Liver (tissue), 9 donors: Measurements from ENCODE around the gene TMEM233. TPM values are rescaled to one million over a fixed set of nuclear protein-coding genes. Genes with fewer than 3 reads are reported as not detected.

ENCODE experiments used
- DNase-seq: peaks from one replicate; pipeline ENCODE4 v3.0.0-alpha.2; 2017; ENCODE audit warnings: low spot score
- H3K27ac ChIP-seq, 2 donors: one replicate each; pipeline ENCODE4 v1.7.0; 2013; ENCODE audit warnings: inconsistent platforms in 2 of 2, low read length in 2 of 2, control low read depth in 1 of 2, low read depth in 1 of 2, mild to moderate bottlenecking in 1 of 2
- H3K27me3 ChIP-seq, 4 donors: one replicate each; pipeline versions ENCODE4 v1.6.1 to v1.7.0; 2013; ENCODE audit warnings: low read length in 3 of 4, inconsistent platforms in 1 of 4, mild to moderate bottlenecking in 1 of 4, moderate library complexity in 1 of 4; ENCODE audit not compliant: control insufficient read depth in 4 of 4, insufficient read depth in 4 of 4
- H3K36me3 ChIP-seq, 4 donors: one replicate each; pipeline versions ENCODE4 v1.6.1 to v1.7.0; 2013; ENCODE audit warnings: low read length in 3 of 4, mild to moderate bottlenecking in 3 of 4, low read depth in 1 of 4, moderate library complexity in 1 of 4; ENCODE audit not compliant: control insufficient read depth in 4 of 4, insufficient read depth in 3 of 4
- H3K4me1 ChIP-seq, 4 donors: one replicate each; pipeline versions ENCODE4 v1.6.1 to v1.7.0; 2013; ENCODE audit warnings: low read length in 3 of 4, mild to moderate bottlenecking in 3 of 4, moderate library complexity in 1 of 4; ENCODE audit not compliant: control insufficient read depth in 4 of 4, insufficient read depth in 4 of 4
- H3K4me3 ChIP-seq, 3 donors: one replicate each; pipeline versions ENCODE4 v1.6.1 to v1.7.0; 2013; ENCODE audit warnings: low read length in 3 of 3, control low read depth in 1 of 3, low read depth in 1 of 3, mild to moderate bottlenecking in 1 of 3
- H3K9ac ChIP-seq, 2 donors: one replicate each; pipeline ENCODE4 v1.7.0; 2013; ENCODE audit warnings: low read length in 2 of 2, mild to moderate bottlenecking in 2 of 2, moderate library complexity in 2 of 2, control low read depth in 1 of 2, low read depth in 1 of 2
- H3K9me3 ChIP-seq, 4 donors: one replicate each; pipeline versions ENCODE4 v1.6.1 to v1.7.0; 2013; ENCODE audit warnings: low read length in 3 of 4; ENCODE audit not compliant: control insufficient read depth in 4 of 4
- EGR1 ChIP-seq, 2 donors: IDR thresholded peaks; 2 replicates each; pipeline ENCODE4 v1.6.1; 2016 to 2018; ENCODE audit warnings: antibody characterized with exemption in 2 of 2, low read depth in 2 of 2
- FOXA2 ChIP-seq: IDR thresholded peaks from 2 replicates; pipeline ENCODE4 v1.6.1; 2016; ENCODE audit warnings: antibody characterized with exemption
- GABPA ChIP-seq, 2 donors: IDR thresholded peaks in 1 of 2; conservative IDR thresholded peaks in 1 of 2; 2 replicates each; pipeline ENCODE4 v1.6.1; 2016; ENCODE audit warnings: antibody characterized with exemption in 2 of 2, mild to moderate bottlenecking in 1 of 2, moderate library complexity in 1 of 2
- HNF4A ChIP-seq, 2 donors: conservative IDR thresholded peaks; 2 replicates each; pipeline ENCODE4 v1.6.1; 2016; ENCODE audit warnings: antibody characterized with exemption in 2 of 2, mild to moderate bottlenecking in 2 of 2
- HNF4G ChIP-seq: IDR thresholded peaks from 2 replicates; pipeline ENCODE4 v1.6.1; 2016; ENCODE audit warnings: antibody characterized with exemption
- JUND ChIP-seq, 2 donors: IDR thresholded peaks; 2 replicates each; pipeline ENCODE4 v1.6.1; 2016; ENCODE audit warnings: antibody characterized with exemption in 2 of 2
- MAX ChIP-seq: IDR thresholded peaks from 2 replicates; pipeline ENCODE4 v1.6.1; 2016; ENCODE audit warnings: antibody characterized with exemption
- NR2F2 ChIP-seq: IDR thresholded peaks from 2 replicates; pipeline ENCODE4 v1.6.1; 2016; ENCODE audit warnings: antibody characterized with exemption
- RAD21 ChIP-seq, 2 donors: IDR thresholded peaks; 2 replicates each; pipeline ENCODE4 v1.6.1; 2016; ENCODE audit warnings: antibody characterized with exemption in 2 of 2, mild to moderate bottlenecking in 2 of 2
- RXRA ChIP-seq, 2 donors: IDR thresholded peaks; 2 replicates each; pipeline ENCODE4 v1.6.1; 2017 to 2018; ENCODE audit warnings: antibody characterized with exemption in 2 of 2, mild to moderate bottlenecking in 1 of 2
- SP1 ChIP-seq: IDR thresholded peaks from 2 replicates; pipeline ENCODE4 v1.6.1; 2018; ENCODE audit warnings: antibody characterized with exemption, mild to moderate bottlenecking
- TAF1 ChIP-seq: conservative IDR thresholded peaks from 2 replicates; pipeline ENCODE4 v1.6.1; 2016; ENCODE audit warnings: antibody characterized with exemption, mild to moderate bottlenecking
- YY1 ChIP-seq: IDR thresholded peaks from 2 replicates; pipeline ENCODE4 v1.6.1; 2016; ENCODE audit warnings: antibody characterized with exemption, mild to moderate bottlenecking
- WGBS: extraction: QIAGEN DNeasy Blood & Tissue Kit; methylation state at CpG from one replicate; pipeline ENCODE4 v1.1.7; 2013; 5-methylcytosine and 5-hydroxymethylcytosine counted together
- polyA plus RNA-seq, 2 donors: library from polyadenylated mRNA; stranded (reverse) in 1 of 2; unstranded in 1 of 2; fragments of 200-250 nt in 1 of 2; fragments of >200 nt in 1 of 2; fragmentation: Nextera tagmentation in 1 of 2; extraction: Ambion mirVana in 1 of 2; gene quantifications; one replicate each; pipeline versions ENCODE4 v1.2.1 to v1.2.3, GENCODE V29; 2013 to 2015
- total RNA-seq, 2 donors: library from RNA; depleted of rRNA; stranded (reverse); fragments of >200 nt; gene quantifications; one replicate each; pipeline ENCODE4 v1.2.3, GENCODE V29; 2014
- TF ChIP-seq, protein P1 (sequence below): IDR thresholded peaks from 2 replicates; pipeline ENCODE4 v1.6.1; 2016; ENCODE audit warnings: antibody characterized with exemption, mild to moderate bottlenecking
- TF ChIP-seq, protein P2 (sequence below): fragments of 150-350 bp; IDR thresholded peaks from 2 replicates; pipeline ENCODE4 v1.5.1; 2017; ENCODE audit warnings: improper control_type of control experiment, low read depth, low read length; ENCODE audit not compliant: missing input control
- TF ChIP-seq, protein P3 (sequence below): IDR thresholded peaks from 2 replicates; pipeline ENCODE4 v1.6.1; 2016; ENCODE audit warnings: antibody characterized with exemption
- donor health status: healthy.
- donor health status: healthy.
- donor health status: healthy.
- donor health status: healthy.
- donor health status: healthy.

Gene TMEM233
- total and polyA plus RNA-seq, 4 donors: 0.05 to 0.17 (median 0.09) TPM

GRCh38 chr12:119689935-119690500 is 96.4 kb downstream of the TMEM233 start:
- Histone ChIP-seq H3K9ac (no peak overlapping the region), H3K4me1 (peaks cover 8 to 26% (median 10%) of the 10 kb centered on the region in 4 donors), H3K27ac (no peak overlapping the region), H3K4me3 (no peak overlapping the region), H3K9me3 (no peaks in the 10 kb centered on the region), H3K27me3 (no peaks in the 10 kb centered on the region), H3K36me3 (no peaks in the 10 kb centered on the region)
- WGBS: 98% methylated on average over 38 of the region's 38 CpGs
- no peak for TF ChIP-seq GABPA (IDR thresholded peaks at IDR 0.05 in 1 of 2, conservative IDR thresholded peaks at IDR 0.05 in 1 of 2)
- no peak for TF ChIP-seq TAF1
- no peak for TF ChIP-seq NR2F2
- TF ChIP-seq, protein P1, sequence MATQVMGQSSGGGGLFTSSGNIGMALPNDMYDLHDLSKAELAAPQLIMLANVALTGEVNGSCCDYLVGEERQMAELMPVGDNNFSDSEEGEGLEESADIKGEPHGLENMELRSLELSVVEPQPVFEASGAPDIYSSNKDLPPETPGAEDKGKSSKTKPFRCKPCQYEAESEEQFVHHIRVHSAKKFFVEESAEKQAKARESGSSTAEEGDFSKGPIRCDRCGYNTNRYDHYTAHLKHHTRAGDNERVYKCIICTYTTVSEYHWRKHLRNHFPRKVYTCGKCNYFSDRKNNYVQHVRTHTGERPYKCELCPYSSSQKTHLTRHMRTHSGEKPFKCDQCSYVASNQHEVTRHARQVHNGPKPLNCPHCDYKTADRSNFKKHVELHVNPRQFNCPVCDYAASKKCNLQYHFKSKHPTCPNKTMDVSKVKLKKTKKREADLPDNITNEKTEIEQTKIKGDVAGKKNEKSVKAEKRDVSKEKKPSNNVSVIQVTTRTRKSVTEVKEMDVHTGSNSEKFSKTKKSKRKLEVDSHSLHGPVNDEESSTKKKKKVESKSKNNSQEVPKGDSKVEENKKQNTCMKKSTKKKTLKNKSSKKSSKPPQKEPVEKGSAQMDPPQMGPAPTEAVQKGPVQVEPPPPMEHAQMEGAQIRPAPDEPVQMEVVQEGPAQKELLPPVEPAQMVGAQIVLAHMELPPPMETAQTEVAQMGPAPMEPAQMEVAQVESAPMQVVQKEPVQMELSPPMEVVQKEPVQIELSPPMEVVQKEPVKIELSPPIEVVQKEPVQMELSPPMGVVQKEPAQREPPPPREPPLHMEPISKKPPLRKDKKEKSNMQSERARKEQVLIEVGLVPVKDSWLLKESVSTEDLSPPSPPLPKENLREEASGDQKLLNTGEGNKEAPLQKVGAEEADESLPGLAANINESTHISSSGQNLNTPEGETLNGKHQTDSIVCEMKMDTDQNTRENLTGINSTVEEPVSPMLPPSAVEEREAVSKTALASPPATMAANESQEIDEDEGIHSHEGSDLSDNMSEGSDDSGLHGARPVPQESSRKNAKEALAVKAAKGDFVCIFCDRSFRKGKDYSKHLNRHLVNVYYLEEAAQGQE: no peak
- TF ChIP-seq, protein P2, sequence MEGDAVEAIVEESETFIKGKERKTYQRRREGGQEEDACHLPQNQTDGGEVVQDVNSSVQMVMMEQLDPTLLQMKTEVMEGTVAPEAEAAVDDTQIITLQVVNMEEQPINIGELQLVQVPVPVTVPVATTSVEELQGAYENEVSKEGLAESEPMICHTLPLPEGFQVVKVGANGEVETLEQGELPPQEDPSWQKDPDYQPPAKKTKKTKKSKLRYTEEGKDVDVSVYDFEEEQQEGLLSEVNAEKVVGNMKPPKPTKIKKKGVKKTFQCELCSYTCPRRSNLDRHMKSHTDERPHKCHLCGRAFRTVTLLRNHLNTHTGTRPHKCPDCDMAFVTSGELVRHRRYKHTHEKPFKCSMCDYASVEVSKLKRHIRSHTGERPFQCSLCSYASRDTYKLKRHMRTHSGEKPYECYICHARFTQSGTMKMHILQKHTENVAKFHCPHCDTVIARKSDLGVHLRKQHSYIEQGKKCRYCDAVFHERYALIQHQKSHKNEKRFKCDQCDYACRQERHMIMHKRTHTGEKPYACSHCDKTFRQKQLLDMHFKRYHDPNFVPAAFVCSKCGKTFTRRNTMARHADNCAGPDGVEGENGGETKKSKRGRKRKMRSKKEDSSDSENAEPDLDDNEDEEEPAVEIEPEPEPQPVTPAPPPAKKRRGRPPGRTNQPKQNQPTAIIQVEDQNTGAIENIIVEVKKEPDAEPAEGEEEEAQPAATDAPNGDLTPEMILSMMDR: no peak
- no peak for TF ChIP-seq HNF4G
- no peak for TF ChIP-seq RAD21 (IDR thresholded peaks at IDR 0.05)
- TF ChIP-seq EGR1 (IDR thresholded peaks at IDR 0.05; ENCODE audit: low read depth in 2 of 2): no peak
- TF ChIP-seq YY1: no peak
- TF ChIP-seq MAX: no peak
- TF ChIP-seq HNF4A (conservative IDR thresholded peaks at IDR 0.05): no peak
- no peak for TF ChIP-seq JUND (IDR thresholded peaks at IDR 0.05)
- TF ChIP-seq RXRA (IDR thresholded peaks at IDR 0.05): no peak
- no peak for TF ChIP-seq SP1
- TF ChIP-seq FOXA2: no peak
- DNase-seq: no peak

GRCh38 chr12:119691202-119691810 is 97.7 kb downstream of the TMEM233 start:
- Histone ChIP-seq H3K9ac (no peak overlapping the region), H3K4me3 (no peak overlapping the region), H3K9me3 (no peaks in the 10 kb centered on the region), H3K36me3 (no peaks in the 10 kb centered on the region), H3K4me1 (peaks cover 0 to 16% (median 4%) of the 10 kb centered on the region in 4 donors), H3K27ac (peak overlapping the region in 1 of 2 donors; percentile 78), H3K27me3 (no peaks in the 10 kb centered on the region)
- DNase-seq: no peak
- 56% methylated on average over 6 of the region's 6 CpGs for WGBS
- TF ChIP-seq HNF4G (no peak), SP1 (peak; percentile 56), RAD21 (IDR thresholded peaks at IDR 0.05) (no peak), MAX (peak; percentile 30), GABPA (IDR thresholded peaks at IDR 0.05 in 1 of 2, conservative IDR thresholded peaks at IDR 0.05 in 1 of 2) (no peak), RXRA (IDR thresholded peaks at IDR 0.05) (peak in 1 of 2 donors; percentile 33), HNF4A (conservative IDR thresholded peaks at IDR 0.05) (peak; percentile 46 to 51), NR2F2 (no peak), TAF1 (no peak)
- TF ChIP-seq, protein P1: no peak
- TF ChIP-seq, protein P2: no peak
- TF ChIP-seq, protein P3, sequence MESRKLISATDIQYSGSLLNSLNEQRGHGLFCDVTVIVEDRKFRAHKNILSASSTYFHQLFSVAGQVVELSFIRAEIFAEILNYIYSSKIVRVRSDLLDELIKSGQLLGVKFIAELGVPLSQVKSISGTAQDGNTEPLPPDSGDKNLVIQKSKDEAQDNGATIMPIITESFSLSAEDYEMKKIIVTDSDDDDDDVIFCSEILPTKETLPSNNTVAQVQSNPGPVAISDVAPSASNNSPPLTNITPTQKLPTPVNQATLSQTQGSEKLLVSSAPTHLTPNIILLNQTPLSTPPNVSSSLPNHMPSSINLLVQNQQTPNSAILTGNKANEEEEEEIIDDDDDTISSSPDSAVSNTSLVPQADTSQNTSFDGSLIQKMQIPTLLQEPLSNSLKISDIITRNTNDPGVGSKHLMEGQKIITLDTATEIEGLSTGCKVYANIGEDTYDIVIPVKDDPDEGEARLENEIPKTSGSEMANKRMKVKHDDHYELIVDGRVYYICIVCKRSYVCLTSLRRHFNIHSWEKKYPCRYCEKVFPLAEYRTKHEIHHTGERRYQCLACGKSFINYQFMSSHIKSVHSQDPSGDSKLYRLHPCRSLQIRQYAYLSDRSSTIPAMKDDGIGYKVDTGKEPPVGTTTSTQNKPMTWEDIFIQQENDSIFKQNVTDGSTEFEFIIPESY: no peak
